ENCODE results near the gene MAP1S. TPM values are rescaled to one million over a fixed set of nuclear protein-coding genes. Genes with fewer than 3 reads are reported as not detected.
A peak's percentile ranks its signal among the peaks of the same experiment; 100 is the strongest.

MAP1S gene, protein sequence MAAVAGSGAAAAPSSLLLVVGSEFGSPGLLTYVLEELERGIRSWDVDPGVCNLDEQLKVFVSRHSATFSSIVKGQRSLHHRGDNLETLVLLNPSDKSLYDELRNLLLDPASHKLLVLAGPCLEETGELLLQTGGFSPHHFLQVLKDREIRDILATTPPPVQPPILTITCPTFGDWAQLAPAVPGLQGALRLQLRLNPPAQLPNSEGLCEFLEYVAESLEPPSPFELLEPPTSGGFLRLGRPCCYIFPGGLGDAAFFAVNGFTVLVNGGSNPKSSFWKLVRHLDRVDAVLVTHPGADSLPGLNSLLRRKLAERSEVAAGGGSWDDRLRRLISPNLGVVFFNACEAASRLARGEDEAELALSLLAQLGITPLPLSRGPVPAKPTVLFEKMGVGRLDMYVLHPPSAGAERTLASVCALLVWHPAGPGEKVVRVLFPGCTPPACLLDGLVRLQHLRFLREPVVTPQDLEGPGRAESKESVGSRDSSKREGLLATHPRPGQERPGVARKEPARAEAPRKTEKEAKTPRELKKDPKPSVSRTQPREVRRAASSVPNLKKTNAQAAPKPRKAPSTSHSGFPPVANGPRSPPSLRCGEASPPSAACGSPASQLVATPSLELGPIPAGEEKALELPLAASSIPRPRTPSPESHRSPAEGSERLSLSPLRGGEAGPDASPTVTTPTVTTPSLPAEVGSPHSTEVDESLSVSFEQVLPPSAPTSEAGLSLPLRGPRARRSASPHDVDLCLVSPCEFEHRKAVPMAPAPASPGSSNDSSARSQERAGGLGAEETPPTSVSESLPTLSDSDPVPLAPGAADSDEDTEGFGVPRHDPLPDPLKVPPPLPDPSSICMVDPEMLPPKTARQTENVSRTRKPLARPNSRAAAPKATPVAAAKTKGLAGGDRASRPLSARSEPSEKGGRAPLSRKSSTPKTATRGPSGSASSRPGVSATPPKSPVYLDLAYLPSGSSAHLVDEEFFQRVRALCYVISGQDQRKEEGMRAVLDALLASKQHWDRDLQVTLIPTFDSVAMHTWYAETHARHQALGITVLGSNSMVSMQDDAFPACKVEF
- 10 to 100 TPM; 32.8 to 78.5 (median 66.0) TPM for total RNA-seq
- 23.6 TPM for total RNA-seq (2013)
- total RNA-seq, result 15.1 to 65.1 (median 37.0) reads per million in 29 experiments

GRCh38 chr19:17718947-17719711 is at the start of gene MAP1S:
TSS of gene MAP1S (plus strand) at chr19:17719480. CDS start at chr19:17719503, 23 bp downstream.
- H3K4me1 Mint-ChIP-seq, result peaks cover 35 to 49% (median 42%) of the 10 kb centered on the region in 3 donors
- Histone ChIP-seq H3K27me3 (replicated peaks in 1 of 2; ENCODE audit: control insufficient read depth in 2 of 2, extremely low read depth in 1 of 2, insufficient read depth in 2 of 2, low read length in 1 of 2) (peaks cover 0 to 6% of the 10 kb centered on the region in 2 experiments), H3K9me3 (no peaks in the 10 kb centered on the region), H3K4me1 (ENCODE audit: control insufficient read depth in 1 of 2, extremely low read depth in 1 of 2, insufficient read depth in 2 of 2, low read length in 2 of 2) (peaks cover 10 to 39% of the 10 kb centered on the region in 2 experiments), H3K36me3 (ENCODE audit: control insufficient read depth in 2 of 2, extremely low read depth in 1 of 2, insufficient read depth in 1 of 2, low read length in 1 of 2) (peaks cover 5 to 9% of the 10 kb centered on the region in 2 donors), H3K27ac (ENCODE audit: low read length) (no peak within 1 kb of the TSS), H3K4me3 (ENCODE audit: control insufficient read depth in 1 of 2, extremely low read depth in 1 of 2, low read length in 1 of 2) (peak within 1 kb of the TSS; percentile 84 to 90)
- ChIA-PET POLR2A (interaction anchor here in 1 of 2 donors (0.6 kb wide), 1 partner anchor 249 kb away, joined by 3 read pairs; the partner anchor contains the start of gene SLC27A1), CTCF (interaction anchor here in 1 of 2 donors (0.6 to 1.0 kb wide), 2 partner anchors 140 to 608 kb away, joined by 3 to 5 read pairs; partner anchors contain the start of gene RPL18A)
- H3K27me3 Mint-ChIP-seq, result no peaks in the 10 kb centered on the region
- H3K27ac Mint-ChIP-seq, result peak within 1 kb of the TSS; percentile 83 to 87
- DNase-seq (peak in 31 of 35 experiments; percentile 16 to 70 (median 42)), ATAC-seq (replicated peaks in 1 of 4) (peak; percentile 86 to 95 (median 90))
- no peaks in the 10 kb centered on the region for H3K9me3 Mint-ChIP-seq
- WGBS (ENCODE audit: insufficient coverage), result under 1% methylated on average over 49 of the region's 53 CpGs
- peaks cover 6% of the 10 kb centered on the region for H3K36me3 Mint-ChIP-seq
- peak within 1 kb of the TSS; percentile 84 to 97 (median 89) for H3K4me3 Mint-ChIP-seq

DNA sequence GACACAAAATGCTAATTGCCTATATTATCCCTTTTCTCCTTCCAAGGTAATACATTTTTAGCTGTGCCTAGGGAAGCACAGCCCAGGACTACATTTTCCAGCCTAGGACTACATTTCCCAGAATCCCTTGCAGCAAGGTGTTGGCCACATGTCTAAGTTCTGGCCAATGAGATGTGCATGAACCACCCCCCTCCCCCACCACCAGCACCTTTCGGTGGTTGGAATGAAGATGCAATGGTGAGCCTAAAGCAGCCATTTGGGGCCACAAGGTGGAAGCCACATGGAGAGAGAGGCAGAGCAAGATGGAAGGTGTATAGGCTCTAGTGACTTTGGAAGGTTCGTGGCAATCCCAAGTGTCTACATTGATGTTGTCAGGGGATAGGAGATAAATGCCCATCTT is 47.4 kb upstream of the MAP1S start:
- Mint-ChIP-seq H3K27me3 (peaks cover 16 to 17% of the 10 kb centered on the region in 2 donors), H3K36me3 (no peaks in the 10 kb centered on the region), H3K4me1 (no peaks in the 10 kb centered on the region), H3K4me3 (no peak overlapping the region), H3K27ac (no peak overlapping the region), H3K9me3 (no peaks in the 10 kb centered on the region)
- no peaks in the 10 kb centered on the region for H3K4me1 ChIP-seq (ENCODE audit: control insufficient read depth in 1 of 2, extremely low read depth in 1 of 2, insufficient read depth in 2 of 2, low read length in 2 of 2)
- POLR2A ChIA-PET, result no interaction called here
- DNase-seq (peak in 2 of 35 experiments; percentile 9 to 26), ATAC-seq (replicated peaks in 1 of 4) (no peak)
- no peaks in the 10 kb centered on the region for H3K9me3 ChIP-seq
- H3K27me3 ChIP-seq (replicated peaks in 1 of 2; ENCODE audit: control insufficient read depth in 2 of 2, extremely low read depth in 1 of 2, insufficient read depth in 2 of 2, low read length in 1 of 2), result peaks cover 0 to 17% of the 10 kb centered on the region in 2 experiments
- H3K27ac ChIP-seq (ENCODE audit: low read length), result no peak overlapping the region
- no CpG with 5 or more reads among the region's 2 CpGs for WGBS (ENCODE audit: insufficient coverage)
- CTCF ChIA-PET, result interaction anchor here in 1 of 2 donors (1.0 kb wide), 1 partner anchor 10 kb away, joined by 3 read pairs; no protein-coding TSS in a partner anchor
- H3K4me3 ChIP-seq (ENCODE audit: control insufficient read depth in 1 of 2, extremely low read depth in 1 of 2, low read length in 1 of 2), result no peak overlapping the region
- H3K36me3 ChIP-seq (ENCODE audit: control insufficient read depth in 2 of 2, extremely low read depth in 1 of 2, insufficient read depth in 1 of 2, low read length in 1 of 2), result no peaks in the 10 kb centered on the region

- WGBS (ENCODE audit: insufficient coverage), result 62% methylated on average over 17 of the region's 19 CpGs
- Mint-ChIP-seq H3K4me1 (no peaks in the 10 kb centered on the region), H3K27me3 (peaks cover 27 to 32% of the 10 kb centered on the region in 2 donors), H3K27ac (peak overlapping the region in 1 of 2 donors; percentile 36), H3K9me3 (no peaks in the 10 kb centered on the region), H3K36me3 (no peaks in the 10 kb centered on the region), H3K4me3 (no peak overlapping the region)
- peaks cover 0 to 28% of the 10 kb centered on the region in 2 experiments for H3K27me3 ChIP-seq (replicated peaks in 1 of 2; ENCODE audit: control insufficient read depth in 2 of 2, extremely low read depth in 1 of 2, insufficient read depth in 2 of 2, low read length in 1 of 2)
- no peaks in the 10 kb centered on the region for H3K9me3 ChIP-seq
- no peaks in the 10 kb centered on the region for H3K36me3 ChIP-seq (ENCODE audit: control insufficient read depth in 2 of 2, extremely low read depth in 1 of 2, insufficient read depth in 1 of 2, low read length in 1 of 2)
- CTCF ChIA-PET, result no interaction called here
- POLR2A ChIA-PET, result no interaction called here
- H3K4me1 ChIP-seq (ENCODE audit: control insufficient read depth in 1 of 2, extremely low read depth in 1 of 2, insufficient read depth in 2 of 2, low read length in 2 of 2), result no peaks in the 10 kb centered on the region
- no peak overlapping the region for H3K4me3 ChIP-seq (ENCODE audit: control insufficient read depth in 1 of 2, extremely low read depth in 1 of 2, low read length in 1 of 2)
- no peak overlapping the region for H3K27ac ChIP-seq (ENCODE audit: low read length)
- no peak for ATAC-seq (replicated peaks in 1 of 4)
- DNase-seq, result no peak
These were observed 45.1 kb upstream of the MAP1S start for GRCh38 chr19:17673937-17674799.

- H3K4me3 Mint-ChIP-seq, result no peak overlapping the region
- Histone ChIP-seq H3K36me3 (ENCODE audit: control insufficient read depth in 2 of 2, extremely low read depth in 1 of 2, insufficient read depth in 1 of 2, low read length in 1 of 2) (no peaks in the 10 kb centered on the region), H3K9me3 (no peaks in the 10 kb centered on the region), H3K4me1 (ENCODE audit: control insufficient read depth in 1 of 2, extremely low read depth in 1 of 2, insufficient read depth in 2 of 2, low read length in 2 of 2) (peaks cover 0 to 11% of the 10 kb centered on the region in 2 experiments), H3K27ac (ENCODE audit: low read length) (no peak overlapping the region), H3K27me3 (replicated peaks in 1 of 2; ENCODE audit: control insufficient read depth in 2 of 2, extremely low read depth in 1 of 2, insufficient read depth in 2 of 2, low read length in 1 of 2) (peaks cover 0 to 48% of the 10 kb centered on the region in 2 experiments), H3K4me3 (ENCODE audit: control insufficient read depth in 1 of 2, extremely low read depth in 1 of 2, low read length in 1 of 2) (no peak overlapping the region)
- no CpG with 5 or more reads among the region's 2 CpGs for WGBS (ENCODE audit: insufficient coverage)
- H3K9me3 Mint-ChIP-seq, result no peaks in the 10 kb centered on the region
- H3K27ac Mint-ChIP-seq, result no peak overlapping the region
- H3K36me3 Mint-ChIP-seq, result no peaks in the 10 kb centered on the region
- ChIA-PET POLR2A (no interaction called here), CTCF (no interaction called here)
- peaks cover 0 to 8% (median 3%) of the 10 kb centered on the region in 3 donors for H3K4me1 Mint-ChIP-seq
- peaks cover 37 to 49% of the 10 kb centered on the region in 2 donors for H3K27me3 Mint-ChIP-seq
- no peak for DNase-seq
- ATAC-seq (replicated peaks in 1 of 4), result no peak
These were observed 43.0 kb upstream of the MAP1S start for GRCh38 chr19:17676295-17676694.

GRCh38 chr19:17677002-17677401 is 42.3 kb upstream of the MAP1S start:
- ChIA-PET CTCF (interaction anchor here in 1 of 2 donors (0.6 kb wide), 1 partner anchor 67 kb away, joined by 3 read pairs; no protein-coding TSS in a partner anchor), POLR2A (no interaction called here)
- H3K27ac ChIP-seq (ENCODE audit: low read length), result no peak overlapping the region
- H3K27me3 ChIP-seq (replicated peaks in 1 of 2; ENCODE audit: control insufficient read depth in 2 of 2, extremely low read depth in 1 of 2, insufficient read depth in 2 of 2, low read length in 1 of 2), result peaks cover 0 to 55% of the 10 kb centered on the region in 2 experiments
- no peak overlapping the region for H3K27ac Mint-ChIP-seq
- WGBS (ENCODE audit: insufficient coverage), result 78% methylated on average over 2 of the region's 2 CpGs
- ATAC-seq (replicated peaks in 1 of 4) (no peak), DNase-seq (no peak)
- no peak overlapping the region for H3K4me3 ChIP-seq (ENCODE audit: control insufficient read depth in 1 of 2, extremely low read depth in 1 of 2, low read length in 1 of 2)
- H3K9me3 ChIP-seq, result no peaks in the 10 kb centered on the region
- no peaks in the 10 kb centered on the region for H3K36me3 Mint-ChIP-seq
- peaks cover 0 to 11% of the 10 kb centered on the region in 2 experiments for H3K4me1 ChIP-seq (ENCODE audit: control insufficient read depth in 1 of 2, extremely low read depth in 1 of 2, insufficient read depth in 2 of 2, low read length in 2 of 2)
- H3K36me3 ChIP-seq (ENCODE audit: control insufficient read depth in 2 of 2, extremely low read depth in 1 of 2, insufficient read depth in 1 of 2, low read length in 1 of 2), result no peaks in the 10 kb centered on the region
- no peaks in the 10 kb centered on the region for H3K9me3 Mint-ChIP-seq
- peaks cover 39 to 53% of the 10 kb centered on the region in 2 donors for H3K27me3 Mint-ChIP-seq
- peaks cover 0 to 8% (median 3%) of the 10 kb centered on the region in 3 donors for H3K4me1 Mint-ChIP-seq
- H3K4me3 Mint-ChIP-seq, result no peak overlapping the region

Data from T-cell (primary cell).